ENCODE measurements around the gene SMTNL2.
"Not testable (repeated sequence)": the region's sequence is repeated elsewhere in the genome, so short reads cannot be mapped to it uniquely, and the experiment has no call there.

SMTNL2 gene

GRCh38 chr17:4604736-4605135 lies 20.4 kb downstream of the SMTNL2 start:
- DNase-seq = not testable (repeated sequence)

DNA sequence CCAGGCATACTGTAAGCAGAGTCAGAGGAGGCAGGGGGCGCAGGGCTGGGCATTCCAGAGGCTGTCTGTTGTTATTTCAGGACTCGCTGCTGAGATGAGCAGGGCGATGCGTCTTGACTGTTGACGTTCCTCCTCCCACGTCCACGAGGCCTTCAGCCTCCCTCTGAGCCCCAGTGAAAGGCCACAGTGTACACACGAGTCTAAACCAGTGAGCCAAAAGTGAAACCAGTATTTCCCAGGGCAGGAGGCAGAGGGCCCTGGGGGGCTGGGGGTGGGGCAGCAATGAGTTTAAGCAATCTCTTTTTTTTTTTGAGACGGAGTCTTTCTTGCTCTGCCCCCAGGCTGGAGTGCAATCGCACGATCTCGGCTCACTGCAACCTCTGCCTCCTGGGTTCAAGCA lies 21.5 kb downstream of the SMTNL2 start:
- no peak for DNase-seq

DNA sequence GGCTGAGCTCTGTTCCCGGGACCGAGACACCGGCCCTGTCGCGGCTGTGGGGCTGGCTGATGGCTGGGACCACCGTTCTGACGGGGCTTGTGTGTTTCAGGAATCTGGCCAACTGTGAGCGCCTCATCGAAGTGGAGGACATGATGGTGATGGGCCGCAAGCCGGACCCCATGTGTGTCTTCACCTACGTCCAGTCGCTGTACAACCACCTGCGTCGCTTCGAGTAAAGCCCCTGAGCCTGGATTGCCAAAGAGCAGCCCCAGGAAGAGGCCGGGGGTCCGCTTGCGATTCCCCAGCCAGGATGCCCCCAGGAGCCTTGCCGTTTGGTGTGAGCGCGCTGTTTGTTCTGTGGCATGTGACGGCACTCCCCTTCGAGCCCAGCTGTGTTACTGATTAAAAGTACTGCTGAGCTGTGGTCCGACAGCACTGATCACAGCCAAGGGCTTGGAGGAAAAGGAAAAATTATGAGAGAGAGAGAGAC lies 23.0 kb downstream of the SMTNL2 start:
- no peak for DNase-seq

- no peak for DNase-seq
Measured at GRCh38 chr17:4607773-4608187, 23.5 kb downstream of the SMTNL2 start.

- DNase-seq = no peak
Measured at GRCh38 chr17:4609761-4610160, 25.4 kb downstream of the SMTNL2 start.

DNA sequence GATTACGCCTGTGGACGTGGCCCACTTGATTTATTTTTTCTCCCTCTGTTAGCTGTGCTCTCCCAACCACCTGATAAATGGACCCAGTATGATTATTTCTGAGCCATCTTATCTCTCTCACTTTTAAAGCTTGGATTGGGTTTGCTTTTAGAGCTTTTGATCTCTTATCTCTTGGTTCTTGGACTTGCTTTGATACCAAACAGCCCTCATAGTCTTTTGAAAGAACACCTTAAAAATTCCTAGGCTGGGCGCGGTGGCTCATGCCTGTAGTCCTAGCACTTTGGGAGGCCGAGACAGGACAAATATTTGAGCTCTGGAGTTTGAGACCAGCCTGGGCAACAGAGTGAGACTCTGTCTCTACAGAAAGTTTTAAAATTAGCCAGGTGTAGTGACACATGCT lies 25.8 kb downstream of the SMTNL2 start:
- no peak for DNase-seq

- DNase-seq = no peak
Measured at GRCh38 chr17:4610656-4611055, 26.3 kb downstream of the SMTNL2 start.

DNA sequence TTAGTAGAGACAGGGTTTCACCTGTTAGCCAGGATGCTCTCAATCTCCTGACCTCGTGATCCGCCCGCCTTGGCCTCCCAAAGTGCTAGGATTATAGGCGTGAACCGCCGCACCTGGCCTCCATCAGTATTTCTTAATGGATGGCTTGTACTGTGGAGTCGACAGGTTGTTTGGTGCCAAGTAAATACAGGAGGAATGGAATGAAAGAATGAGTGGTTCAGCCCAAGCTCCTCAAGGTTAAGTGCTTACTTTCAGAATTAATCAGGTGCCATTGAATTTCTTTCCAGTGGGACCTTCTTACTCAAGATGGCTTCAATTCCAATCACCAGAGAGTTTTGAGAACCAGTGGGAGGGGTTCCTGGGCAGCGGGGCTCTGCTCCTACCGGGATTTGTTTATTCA lies 32.1 kb downstream of the SMTNL2 start:
- no peak for DNase-seq

DNA sequence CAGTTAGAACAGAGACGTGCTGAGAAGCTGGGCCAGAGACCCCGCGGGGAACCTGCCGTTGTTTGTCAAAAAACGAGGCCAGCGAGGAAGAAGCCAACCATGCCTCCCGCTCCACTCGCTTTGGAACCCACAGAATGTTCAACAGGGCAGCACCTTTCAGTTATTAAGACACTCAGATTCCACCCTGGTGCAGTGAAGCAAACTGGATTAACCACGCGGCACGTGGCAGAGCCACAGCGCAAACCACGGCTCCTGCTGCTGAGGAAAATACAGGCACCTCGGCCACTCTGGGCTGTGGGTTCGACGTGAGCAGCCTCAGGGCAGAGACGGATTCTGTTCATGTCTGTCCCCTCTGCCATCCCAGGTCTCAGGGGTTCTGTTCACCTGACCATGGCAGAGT lies 32.8 kb downstream of the SMTNL2 start:
- DNase-seq = no peak

GRCh38 chr17:4617590-4618351 lies 33.4 kb downstream of the SMTNL2 start:
- DNase-seq = no peak

DNA sequence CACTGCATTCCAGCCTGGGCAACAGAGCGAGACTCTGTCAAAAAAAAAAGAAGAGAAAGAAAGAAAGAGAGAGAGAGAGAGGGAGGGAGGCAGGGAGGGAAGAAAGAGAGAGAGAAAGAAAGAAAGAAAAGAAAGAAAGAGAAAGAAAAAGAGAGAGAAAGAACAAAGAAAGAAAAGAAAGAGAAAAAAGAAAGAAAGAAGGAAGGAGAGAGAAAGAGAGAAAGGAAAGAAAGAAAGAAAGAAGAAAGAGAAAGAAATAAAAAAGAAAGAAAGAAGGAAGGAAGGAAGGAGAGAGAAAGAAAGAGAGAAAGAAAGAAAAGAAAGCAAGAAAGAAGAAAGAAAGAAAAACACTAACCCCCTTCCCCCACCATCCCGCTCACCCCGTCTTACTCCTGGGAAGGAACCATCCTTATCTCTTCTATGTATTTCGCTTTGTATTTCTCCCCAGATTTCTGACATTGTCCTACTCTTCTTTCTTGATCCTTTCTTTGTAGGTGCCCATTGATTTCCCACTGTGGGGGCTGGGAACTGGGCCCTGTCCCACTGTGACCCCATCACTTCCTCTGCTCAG lies 36.3 kb downstream of the SMTNL2 start:
- no peak for DNase-seq

- no peak for DNase-seq
Measured at GRCh38 chr17:4622375-4622774, 38.0 kb downstream of the SMTNL2 start.

DNA sequence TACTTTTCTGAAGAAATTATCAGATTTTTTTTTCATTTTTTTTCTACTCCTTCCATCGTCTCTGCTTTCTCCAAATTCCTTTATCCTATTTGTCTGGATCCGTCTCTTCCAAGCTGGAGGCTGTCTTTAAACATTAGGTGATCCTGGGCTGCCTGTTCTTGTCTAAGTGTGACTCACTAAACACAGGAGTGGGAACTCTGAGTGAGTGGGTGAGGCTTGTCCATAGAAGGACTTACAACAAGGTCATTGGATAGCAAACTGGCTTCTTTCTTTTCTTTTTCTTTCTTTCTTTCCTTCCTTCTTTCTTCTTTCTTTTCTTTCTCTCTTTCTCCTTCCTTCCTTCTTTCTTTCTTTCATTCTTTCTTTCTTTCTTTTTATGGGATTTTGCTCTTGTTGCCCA lies 38.9 kb downstream of the SMTNL2 start:
- DNase-seq = no peak

- not testable (repeated sequence) for DNase-seq
Measured at GRCh38 chr17:4624451-4624911, 40.2 kb downstream of the SMTNL2 start.

DNA sequence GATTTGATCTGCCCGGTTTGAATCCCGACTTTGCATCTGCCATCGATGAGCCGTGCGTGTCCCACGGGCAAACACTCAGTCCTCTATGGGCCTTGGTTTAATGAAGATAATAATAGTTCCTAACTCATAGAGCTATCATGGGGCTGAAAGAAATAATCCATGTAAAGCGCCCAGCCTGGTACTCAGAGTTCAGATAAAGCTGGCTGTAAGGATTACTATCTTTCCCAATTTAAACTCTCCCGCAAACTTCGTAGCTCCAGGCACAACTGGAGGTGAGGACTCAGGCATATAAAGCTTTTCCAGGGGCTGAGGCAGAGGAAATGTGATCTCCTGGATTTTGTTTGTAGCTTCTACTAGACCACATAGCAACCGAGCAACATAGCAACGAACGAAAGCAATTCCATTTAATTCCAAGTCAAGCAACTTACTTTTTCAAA lies 40.9 kb downstream of the SMTNL2 start:
- DNase-seq = no peak

DNA sequence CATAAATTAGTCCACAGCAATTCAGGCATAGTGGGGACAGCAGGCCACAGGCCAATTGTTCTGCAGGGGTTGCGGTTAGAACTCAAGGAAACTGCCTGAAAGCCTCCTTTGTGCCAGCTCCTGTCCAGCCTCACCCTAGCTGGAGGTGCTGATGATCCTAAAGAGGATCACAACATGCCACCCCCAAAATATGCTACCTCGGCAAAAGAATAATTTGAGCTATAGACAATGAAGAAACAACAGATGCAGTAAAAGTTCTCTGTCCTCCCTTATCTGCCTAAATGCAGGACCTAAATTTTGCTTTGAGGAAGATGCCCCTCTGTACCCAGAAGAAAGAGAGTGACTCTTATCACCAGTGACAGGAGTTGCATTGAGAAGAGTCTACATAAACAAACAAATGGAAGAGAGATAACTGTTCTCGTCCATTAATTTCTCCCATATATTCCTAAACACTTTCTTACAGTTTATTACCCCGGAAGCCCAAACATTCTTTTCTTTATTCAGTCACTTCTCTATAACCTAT lies 42.5 kb downstream of the SMTNL2 start:
- no peak for DNase-seq

- no peak for DNase-seq
Measured at GRCh38 chr17:4631431-4631830, 47.1 kb downstream of the SMTNL2 start.

DNA sequence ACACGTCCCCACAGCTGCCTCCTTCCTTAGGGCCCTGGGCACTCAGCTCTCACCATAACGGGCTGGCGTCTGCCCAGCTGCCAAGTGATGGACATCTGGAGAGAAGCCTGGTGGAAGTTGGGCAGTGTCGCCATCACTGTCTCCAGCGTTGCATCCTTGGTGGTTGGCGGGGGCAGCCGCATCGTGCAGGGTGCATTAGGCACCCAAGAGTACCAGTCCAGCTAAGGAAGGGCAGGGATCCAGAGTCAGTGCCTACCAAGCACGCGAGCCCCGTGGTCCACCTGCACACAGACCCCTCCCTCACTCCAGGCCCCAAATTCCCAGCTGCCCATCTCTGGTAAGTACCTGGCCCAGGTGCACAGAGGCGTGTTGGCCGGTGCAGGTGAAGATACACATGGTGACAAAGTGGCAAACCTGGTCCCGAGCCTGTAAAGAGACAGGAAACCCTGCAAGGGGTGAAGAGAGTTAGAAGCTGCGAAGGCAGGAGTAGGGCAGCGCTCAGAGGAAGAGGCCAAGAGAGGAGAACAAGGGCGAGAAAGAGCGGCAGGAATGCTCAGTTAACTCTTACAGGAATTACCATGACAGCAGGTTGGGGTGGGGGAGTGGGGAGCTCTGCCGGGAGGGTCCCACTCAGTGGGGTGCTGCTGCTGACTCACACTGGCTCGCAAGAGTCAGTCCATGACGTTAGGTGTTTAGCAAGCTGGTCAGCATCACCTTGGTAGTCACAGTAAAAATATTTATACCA lies 47.7 kb downstream of the SMTNL2 start:
- no peak for DNase-seq

DNA sequence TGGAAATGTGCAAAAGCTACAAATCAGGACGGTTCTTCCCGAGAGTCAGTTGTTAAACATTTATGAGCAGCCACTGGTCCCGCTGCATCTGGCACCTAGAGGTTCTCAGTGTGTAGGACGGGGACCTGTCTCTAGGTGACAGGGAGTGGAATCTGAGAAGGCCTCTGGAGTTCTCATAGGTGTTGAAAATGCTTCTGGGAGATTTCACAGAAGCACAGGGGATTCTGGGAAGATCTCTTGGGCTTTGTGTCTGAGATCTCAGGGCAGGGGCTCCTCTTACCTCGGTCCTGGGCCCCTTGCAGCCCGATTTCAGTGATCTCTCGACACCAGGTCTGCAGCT lies 48.2 kb downstream of the SMTNL2 start:
- no peak for DNase-seq

DNA sequence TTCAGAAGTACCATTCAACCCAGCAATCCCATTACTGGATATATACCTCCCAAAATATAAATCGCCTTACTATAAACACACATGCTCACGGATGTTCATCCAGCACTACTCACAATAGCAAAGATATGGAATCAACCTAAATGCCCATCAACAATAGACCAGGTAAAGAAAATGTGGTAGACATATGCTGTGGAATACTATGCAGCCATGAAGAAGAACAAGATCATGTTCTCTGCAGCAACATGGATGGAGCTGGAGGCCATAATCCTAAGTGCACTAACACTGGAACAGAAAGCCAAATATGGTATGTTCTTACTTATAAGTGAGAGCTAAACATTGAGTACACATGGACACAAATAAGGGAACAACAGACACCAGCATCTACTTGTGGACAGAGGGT lies 49.3 kb downstream of the SMTNL2 start:
- DNase-seq = no peak

DNA sequence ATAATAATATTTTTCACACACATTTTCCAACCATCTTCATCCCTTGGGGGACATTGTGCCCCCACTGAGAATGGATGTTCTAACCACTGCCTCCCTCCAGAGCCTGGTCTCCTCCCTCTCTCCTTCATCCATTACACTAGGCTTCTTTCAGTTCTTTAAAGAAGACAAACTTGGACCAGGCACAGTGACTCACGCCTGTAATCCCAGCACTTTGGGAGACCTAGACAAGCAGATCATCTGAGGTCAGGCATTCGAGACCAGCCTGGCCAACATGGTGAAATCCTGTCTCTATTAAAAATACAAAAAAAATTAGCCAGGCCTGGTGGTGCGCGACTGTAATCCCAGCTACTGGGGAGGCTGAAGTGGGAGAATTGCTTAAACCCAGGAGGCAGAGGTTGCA lies 50.6 kb downstream of the SMTNL2 start:
- DNase-seq = no peak

DNA sequence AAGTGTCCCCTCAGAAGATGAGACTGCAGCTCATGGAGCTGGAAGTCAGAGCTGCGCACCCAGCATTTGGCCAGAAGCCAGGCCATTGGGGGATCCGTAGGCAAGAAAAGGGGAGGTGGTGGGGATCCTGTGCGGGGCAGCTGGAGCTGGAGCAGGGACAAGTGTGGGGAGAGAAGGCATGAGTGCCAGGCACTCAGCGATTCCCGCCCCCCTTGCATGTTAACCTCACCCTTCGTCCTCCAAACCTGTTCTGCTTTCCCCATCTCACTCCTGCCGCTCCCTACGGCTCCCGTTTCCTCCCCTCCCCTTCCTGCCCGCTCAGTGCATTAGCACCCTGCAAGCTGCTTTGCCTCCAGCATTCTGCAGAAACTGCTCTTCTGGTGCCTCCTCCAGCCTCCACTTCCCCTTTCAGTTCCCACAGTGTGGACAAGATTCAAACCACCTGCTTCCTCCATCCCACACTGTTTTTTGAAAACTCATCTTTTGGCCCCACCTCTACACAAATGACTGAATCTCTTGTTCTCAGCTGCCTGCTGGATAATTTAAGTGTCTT lies 51.6 kb downstream of the SMTNL2 start:
- no peak for DNase-seq

- DNase-seq = no peak
Measured at GRCh38 chr17:4636474-4637100, 52.3 kb downstream of the SMTNL2 start.

All from NCI-H82 (cell line).